Motor neuron (in vitro differentiated cells): ENCODE measurements around the gene MRGPRG. TPM values are rescaled to one million over a fixed set of nuclear protein-coding genes. Genes with fewer than 3 reads are reported as not detected.

Source experiments
- ATAC-seq, 8 experiments: fragments of 200-7000 bp; cut with Tn5 transposase; replicated peaks in 6 of 8; 2 replicates each; pipeline ENCODE4 v1.8.0; 2021; ENCODE audit warnings: mild to moderate bottlenecking in 8 of 8, moderate library complexity in 8 of 8
- H3K27ac ChIP-seq, 2 donors: fragments of 250-450 bp; sonication (Bioruptor Pico); 2 replicates each; pipeline ENCODE4 v1.9.0; 2021; ENCODE audit warnings: antibody characterized with exemption in 2 of 2, mild to moderate bottlenecking in 2 of 2, moderate library complexity in 1 of 2
- H3K4me1 ChIP-seq, 2 donors: fragments of 250-450 bp; sonication (Bioruptor Pico); replicated peaks in 1 of 2; 2 replicates each; pipeline ENCODE4 v1.6.1; 2021; ENCODE audit warnings: antibody characterized with exemption in 2 of 2, mild to moderate bottlenecking in 2 of 2, moderate library complexity in 1 of 2
- H3K4me3 ChIP-seq, 5 donors: fragments of 250-450 bp; sonication (Bioruptor Pico); 2 replicates each; pipeline ENCODE4 v1.9.0; 2021; ENCODE audit warnings: antibody characterized with exemption in 5 of 5, mild to moderate bottlenecking in 5 of 5, moderate library complexity in 4 of 5
- WGBS, 10 experiments: fragments of 450-650 bp; shearing (Covaris generic); methylation state at CpG; one replicate each; pipeline ENCODE4 v1.0.0; 2022; 5-methylcytosine and 5-hydroxymethylcytosine counted together
- in situ Hi-C, 9 experiments: fragments of 400-800 bp; cut with MboI; loops; one replicate each; pipeline ENCODE4 v1.15.0; 2021; ENCODE audit warnings: low sequenced_read_pairs in 9 of 9, low pct_unique_long_range_greater_than_20kb in 2 of 9; ENCODE audit not compliant: unreplicated experiment in 9 of 9
- total RNA-seq, 8 experiments: library from RNA; unstranded; fragments of 300-600 nt; gene quantifications; 2 replicates each; pipeline versions ENCODE4 v1.2.3 to v1.2.4, GENCODE V29; 2022

The MRGPRG gene
- total RNA-seq, 8 experiments from 2014 or later, result 0.41 to 1.4 (median 0.73) TPM; not detected in 5

DNA sequence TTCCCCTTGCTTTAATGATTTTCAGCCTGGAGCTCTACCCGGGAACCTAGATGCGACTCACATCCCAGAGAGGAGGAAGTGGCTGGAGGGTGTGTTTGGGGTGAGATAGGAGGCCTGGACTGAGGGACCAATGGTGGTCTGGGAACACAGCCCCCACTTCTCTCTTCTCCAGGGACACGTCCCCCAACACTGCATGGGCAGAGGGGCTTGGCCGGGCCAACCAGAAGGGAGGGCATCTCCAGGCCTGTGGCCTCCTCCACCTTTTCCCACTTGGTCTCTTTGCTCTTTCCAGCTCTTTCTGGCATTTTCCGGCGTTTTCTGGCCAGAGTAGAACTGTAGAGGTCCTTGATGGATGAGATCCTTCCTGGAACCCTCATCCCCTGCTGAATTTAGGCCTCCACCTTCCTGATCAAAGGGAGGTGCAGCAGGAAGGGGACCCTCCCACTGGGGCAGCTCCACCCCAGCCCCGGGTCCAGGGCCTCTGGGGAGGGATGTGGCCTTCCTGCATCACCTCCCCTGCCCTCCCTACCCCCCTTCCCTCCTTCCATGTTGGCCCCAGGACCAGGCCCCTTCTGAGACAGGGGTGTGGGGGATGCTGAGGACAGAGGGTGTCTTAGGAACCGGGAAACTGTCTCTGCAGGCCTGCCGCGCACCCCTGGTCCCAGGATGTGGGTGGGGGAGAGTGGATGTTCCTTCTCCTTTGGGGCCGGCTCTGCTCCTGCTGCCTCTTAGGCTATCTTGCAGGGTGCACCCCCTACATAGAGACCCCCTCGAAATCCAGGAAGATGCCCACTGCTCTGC is 24.4 kb downstream of the MRGPRG start:
- ATAC-seq, result no peak
- in situ Hi-C loops, result no loop called here
- peaks cover 7 to 13% of the 10 kb centered on the region in 2 donors for H3K4me1 ChIP-seq
- H3K4me3 ChIP-seq, result no peak overlapping the region
- WGBS, 10 experiments, result 40 to 80% (median 68%) methylated on average over 1 to 4 of the region's 12 CpGs; no CpG with 5 or more reads in 5 of the 10 experiments
- no peak overlapping the region for H3K27ac ChIP-seq

DNA sequence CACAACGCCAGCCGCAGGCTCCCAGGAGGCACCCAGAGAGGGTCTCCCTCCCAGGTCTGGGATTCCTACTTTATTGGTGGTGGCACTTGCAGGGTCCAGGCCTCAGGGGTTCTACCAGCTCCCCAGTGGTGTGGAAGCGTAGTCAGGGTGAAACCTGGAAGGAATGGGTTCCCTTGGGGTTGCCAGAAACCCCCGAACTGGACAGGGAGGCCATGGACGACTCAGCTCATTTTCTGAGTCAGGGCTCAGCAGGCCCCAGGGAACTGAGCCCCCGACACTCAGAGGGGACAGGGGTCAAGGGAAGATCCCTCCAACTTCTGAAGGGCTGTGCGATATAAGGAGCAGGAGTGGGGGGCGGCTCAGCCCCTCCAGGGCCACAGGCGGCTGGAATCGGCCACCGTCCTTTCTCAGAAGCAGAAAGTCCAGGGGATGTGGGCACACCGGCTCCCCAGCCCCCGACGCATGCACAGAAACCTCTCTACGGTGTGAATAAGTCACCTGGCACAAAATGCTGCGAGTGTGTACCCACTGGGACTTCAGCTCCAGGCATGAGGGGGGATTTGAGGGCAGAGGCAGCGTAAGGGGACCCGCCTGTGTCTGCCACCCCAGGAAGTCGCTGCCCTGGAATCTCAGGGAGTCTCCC is 25.1 kb downstream of the MRGPRG start:
- WGBS, 10 experiments, result 67 to 100% (median 81%) methylated on average over 1 to 6 of the region's 19 CpGs; no CpG with 5 or more reads in 5 of the 10 experiments
- Histone ChIP-seq H3K4me1 (peaks cover 13 to 20% of the 10 kb centered on the region in 2 donors), H3K4me3 (no peak overlapping the region), H3K27ac (no peak overlapping the region)
- in situ Hi-C loops, result no loop called here
- ATAC-seq, result no peak

DNA sequence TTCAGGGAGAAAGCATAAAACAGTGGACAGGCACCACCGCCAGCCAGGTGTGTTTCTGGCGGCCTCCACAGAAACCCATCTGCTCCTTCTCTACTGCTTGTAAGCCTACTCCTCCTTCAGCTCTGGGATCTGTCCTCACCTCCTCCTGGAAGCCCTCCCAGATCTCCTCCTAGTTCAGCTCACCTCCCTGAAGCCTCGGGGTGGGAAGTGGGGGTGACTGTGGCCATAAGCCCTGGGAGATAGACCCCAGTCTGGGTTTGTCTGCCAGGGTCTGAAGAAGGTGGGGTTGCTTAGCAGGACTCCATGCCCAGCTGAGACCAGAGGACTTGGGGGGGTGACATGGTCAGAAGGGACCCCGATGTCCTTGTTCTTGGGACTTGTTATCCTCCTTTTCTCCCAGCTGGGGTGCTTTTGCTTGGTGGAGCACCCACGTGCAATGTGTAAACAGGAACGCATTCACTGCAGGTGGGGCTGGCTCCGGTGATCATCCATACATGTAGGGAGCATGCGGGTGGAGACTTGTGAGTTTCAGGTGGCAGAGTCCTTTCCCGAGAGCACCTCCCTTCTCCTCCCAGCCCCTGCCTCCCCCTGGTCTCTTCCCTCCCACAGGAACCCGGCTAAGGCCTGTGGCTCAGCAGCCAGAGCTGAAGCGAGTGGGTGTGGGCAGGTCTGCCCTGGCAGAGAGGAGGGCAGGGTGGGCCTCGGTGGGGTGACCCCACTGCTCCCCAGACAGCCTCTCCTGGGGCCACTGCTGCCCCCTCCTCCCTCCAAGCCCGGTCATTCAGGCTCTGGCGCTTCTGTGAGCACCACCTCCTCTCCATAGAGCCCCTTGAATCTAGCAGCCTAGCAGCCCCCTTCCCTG is 25.9 kb downstream of the MRGPRG start:
- H3K4me3 ChIP-seq, result no peak overlapping the region
- no peak for ATAC-seq
- 73 to 100% (median 100%) methylated on average over 1 to 4 of the region's 14 CpGs; no CpG with 5 or more reads in 5 of the 10 experiments for WGBS, 10 experiments
- in situ Hi-C loops, result no loop called here
- H3K4me1 ChIP-seq, result peaks cover 15 to 21% of the 10 kb centered on the region in 2 donors
- no peak overlapping the region for H3K27ac ChIP-seq

DNA sequence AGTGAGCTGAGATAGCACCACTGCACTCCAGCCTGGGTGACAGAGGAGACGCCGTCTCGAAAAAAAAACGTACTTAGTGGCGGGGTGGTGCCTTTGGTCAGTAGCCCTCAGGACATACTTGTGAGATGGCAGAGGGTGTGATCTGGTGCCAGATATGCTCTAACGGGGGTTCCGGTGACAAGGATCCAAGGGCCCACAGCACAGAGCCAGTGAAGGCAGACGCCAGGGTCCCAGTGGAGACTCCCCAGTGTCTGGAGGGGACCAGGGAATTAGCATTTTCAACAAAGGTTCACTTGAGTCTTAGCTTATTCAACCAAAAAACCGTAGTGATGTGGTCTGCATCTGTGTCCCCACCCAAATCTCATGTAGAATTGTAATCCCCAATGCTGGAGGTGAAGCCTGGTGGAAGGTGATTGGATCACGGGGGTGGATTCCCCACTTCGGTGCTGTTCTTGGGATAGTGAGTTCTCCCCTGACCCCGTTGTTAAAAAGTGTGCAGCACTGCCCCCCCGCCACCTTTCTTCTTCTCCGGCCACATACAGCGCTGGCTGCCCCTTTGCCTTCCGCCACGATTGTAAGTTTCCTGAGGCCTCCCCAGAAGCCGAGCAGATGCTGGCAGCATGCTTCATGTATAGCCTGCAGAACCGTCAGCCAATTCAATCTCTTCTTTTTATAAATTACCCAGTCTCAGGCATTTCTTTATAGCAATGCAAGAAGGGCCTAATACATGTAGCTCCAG is 26.9 kb downstream of the MRGPRG start:
- Histone ChIP-seq H3K4me3 (no peak overlapping the region), H3K4me1 (peaks cover 15 to 21% of the 10 kb centered on the region in 2 donors), H3K27ac (no peak overlapping the region)
- no peak for ATAC-seq
- in situ Hi-C loops, result no loop called here
- WGBS, 10 experiments, result 77 to 100% (median 85%) methylated on average over 2 to 12 of the region's 19 CpGs; no CpG with 5 or more reads in 4 of the 10 experiments

DNA sequence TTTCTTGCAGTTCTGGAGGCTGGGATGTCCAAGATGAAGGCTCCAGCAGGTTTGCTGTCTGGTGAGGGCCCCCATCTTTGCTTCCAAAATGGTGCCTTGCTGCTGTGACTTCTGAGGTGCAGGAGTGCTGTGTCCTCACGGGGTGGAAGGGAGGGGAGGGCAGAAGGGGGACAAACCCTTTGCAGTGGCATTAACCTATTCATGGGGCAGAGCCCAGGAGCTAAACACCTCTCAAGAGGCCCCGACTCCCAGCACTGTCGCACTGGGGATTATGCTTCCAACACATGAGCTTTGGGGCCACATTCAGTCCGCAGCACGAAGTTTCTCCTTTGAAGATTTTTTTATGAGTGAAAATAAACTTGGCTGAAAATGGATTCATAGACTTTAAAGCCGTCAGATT is 28.0 kb downstream of the MRGPRG start:
- WGBS, 10 experiments, result 40 to 100% (median 68%) methylated on average over 1 to 6 of the region's 6 CpGs; no CpG with 5 or more reads in 5 of the 10 experiments
- no peak for ATAC-seq
- in situ Hi-C loops, result no loop called here
- Histone ChIP-seq H3K27ac (no peak overlapping the region), H3K4me3 (no peak overlapping the region), H3K4me1 (peaks cover 15 to 20% of the 10 kb centered on the region in 2 donors)

DNA sequence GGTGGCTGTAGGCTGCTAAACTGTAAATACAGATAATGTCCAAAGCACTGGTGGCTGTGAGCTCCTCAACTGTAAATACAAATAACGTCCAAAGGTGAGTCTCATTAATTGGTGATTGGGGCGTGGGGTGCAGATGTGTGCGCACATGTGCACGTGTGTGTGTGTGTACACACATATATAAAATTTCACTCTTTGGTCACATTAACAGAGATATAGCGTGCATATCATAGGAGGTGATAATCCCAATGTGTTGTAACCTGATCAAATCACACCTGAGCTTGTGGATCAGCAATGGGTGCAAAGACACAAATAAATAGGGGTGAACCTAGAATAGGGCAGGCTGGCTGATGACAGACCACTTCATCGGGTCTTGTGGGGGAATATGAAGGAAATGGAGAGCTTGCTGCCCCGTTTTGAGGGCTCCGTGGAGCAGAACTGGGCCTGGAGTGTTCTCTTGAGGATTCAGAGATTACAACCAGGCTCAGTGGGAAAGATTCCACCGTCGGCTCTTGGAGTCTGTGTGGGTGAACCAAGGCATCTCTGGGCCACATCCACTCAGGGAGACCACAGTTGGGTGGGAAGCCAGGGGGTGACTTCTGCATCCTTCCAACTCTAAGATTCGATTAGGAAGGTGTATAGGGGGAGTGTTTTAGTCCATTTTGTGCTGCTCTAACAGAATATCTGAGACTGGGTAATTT is 28.6 kb downstream of the MRGPRG start:
- peak overlapping the region in 1 of 2 donors; percentile 3 for H3K27ac ChIP-seq
- peaks cover 15 to 17% of the 10 kb centered on the region in 2 donors for H3K4me1 ChIP-seq
- in situ Hi-C loops, result no loop called here
- ATAC-seq, result no peak
- no peak overlapping the region for H3K4me3 ChIP-seq
- 57 to 100% (median 82%) methylated on average over 1 to 6 of the region's 11 CpGs; no CpG with 5 or more reads in 2 of the 10 experiments for WGBS, 10 experiments

DNA sequence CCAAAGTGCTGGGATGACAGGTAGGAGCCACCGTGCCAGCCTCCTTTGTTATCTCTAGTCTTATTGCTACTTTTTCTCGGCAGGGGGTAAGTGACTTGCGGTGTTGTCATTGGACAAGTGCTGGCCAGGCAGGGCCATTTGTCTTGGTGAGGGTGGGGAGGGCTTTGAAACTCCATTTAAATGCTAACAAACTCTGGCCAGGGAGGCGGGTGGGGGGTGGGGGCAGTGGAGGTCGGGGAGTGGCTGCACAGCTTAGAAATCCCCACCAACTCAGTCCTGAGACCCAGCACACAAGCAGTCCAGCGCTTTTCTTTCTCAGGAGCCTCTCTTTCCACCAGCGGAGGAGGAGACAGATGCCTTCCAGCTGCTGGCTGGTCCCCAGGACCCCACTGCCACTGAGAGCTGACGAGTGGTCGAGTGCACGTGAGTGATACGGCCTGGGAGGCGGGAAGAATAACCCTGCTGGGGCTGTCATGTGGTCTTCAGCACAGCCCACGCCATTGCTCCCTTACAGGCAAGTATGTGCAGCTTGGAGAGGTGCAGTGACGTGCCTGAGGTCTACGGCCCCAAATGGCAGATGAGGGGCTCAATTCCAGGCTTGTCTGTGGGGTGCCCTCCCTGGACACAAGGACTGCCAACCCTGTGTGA is 29.3 kb downstream of the MRGPRG start:
- H3K4me1 ChIP-seq, result peaks cover 15 to 17% of the 10 kb centered on the region in 2 donors
- in situ Hi-C loops, result no loop called here
- H3K4me3 ChIP-seq, result no peak overlapping the region
- H3K27ac ChIP-seq, result peak overlapping the region in 1 of 2 donors; percentile 3
- WGBS, 10 experiments, result 25 to 100% (median 50%) methylated on average over 1 to 5 of the region's 15 CpGs; no CpG with 5 or more reads in 5 of the 10 experiments
- ATAC-seq, result peak in 5 of 8 experiments; percentile 62 to 91 (median 89)

DNA sequence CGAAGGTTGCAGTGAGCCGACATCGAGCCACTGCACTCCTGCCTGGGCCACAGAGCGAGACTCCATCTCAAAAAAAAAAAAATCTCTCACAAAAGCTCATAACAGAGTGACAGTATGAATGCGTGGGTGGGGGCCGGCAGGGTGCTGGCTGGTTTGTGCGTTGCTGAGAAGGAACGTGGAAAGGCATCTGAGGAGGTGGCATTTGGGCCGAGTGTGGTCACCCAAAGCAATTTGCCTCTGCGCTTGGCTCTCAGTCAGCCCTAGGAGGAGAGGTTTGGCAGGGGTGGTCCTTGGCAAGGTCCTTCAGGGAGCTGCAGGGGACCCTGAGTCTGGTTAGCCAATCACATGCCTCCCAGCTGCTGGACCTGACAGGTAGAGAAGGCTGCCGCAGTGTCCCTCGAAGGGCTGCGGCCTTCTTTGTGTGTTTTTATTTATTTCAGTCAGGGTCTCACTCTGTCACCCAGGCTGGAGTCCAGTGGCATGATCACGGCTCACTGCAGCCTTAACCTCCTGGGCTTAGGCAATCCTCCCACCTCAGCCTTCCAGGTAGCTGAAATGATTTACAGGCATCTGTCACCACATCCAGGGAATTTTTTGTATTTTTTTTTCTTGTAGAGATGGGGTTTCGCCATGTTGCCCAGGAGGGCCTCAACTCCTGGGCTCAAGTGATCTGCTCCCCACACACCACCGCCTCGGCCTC is 30.0 kb downstream of the MRGPRG start:
- WGBS, 10 experiments, result 58 to 85% (median 75%) methylated on average over 1 to 14 of the region's 17 CpGs; no CpG with 5 or more reads in 3 of the 10 experiments
- peak in 2 of 8 experiments; percentile 9 to 24 for ATAC-seq
- in situ Hi-C loops, result no loop called here
- Histone ChIP-seq H3K4me3 (no peak overlapping the region), H3K27ac (no peak overlapping the region), H3K4me1 (peaks cover 13 to 16% of the 10 kb centered on the region in 2 donors)

DNA sequence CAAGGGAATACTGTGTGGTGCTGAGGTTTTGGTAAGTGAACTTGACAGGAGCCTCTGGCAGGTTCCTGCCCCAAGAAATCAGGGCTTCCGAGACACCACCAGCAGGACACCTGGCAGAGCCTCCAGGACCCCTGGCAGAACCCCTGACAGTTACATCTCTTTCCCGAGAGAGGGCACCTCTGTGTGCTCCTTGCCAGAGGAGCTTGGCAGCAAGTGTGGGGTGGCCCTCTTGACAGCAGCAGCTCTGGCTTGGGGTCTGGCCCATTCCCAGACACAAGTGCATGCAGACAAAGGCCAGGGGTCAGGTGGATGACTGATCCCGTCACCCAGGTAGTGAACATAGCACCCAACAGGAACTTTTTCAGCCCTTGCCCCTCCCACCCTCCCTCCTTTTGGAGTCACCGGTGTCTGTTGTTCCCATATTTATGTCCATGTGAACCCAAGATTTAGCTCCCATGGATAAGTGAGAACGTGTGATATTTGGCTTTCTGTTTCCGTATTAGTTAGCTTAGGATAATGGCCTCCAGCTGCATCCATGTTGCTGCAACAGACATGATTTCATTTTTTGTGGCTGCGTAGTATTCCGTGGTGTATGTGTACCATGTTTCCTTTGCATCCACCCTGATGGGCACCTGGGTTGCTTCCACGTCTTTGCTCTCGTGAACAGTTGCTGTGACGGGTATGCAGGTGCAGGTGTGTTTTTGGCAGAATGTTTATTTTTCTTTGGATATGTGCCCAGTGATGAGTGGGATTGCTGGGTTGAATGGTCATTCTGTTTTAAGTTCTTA is 32.3 kb downstream of the MRGPRG start:
- in situ Hi-C loops, result no loop called here
- Histone ChIP-seq H3K4me1 (peaks cover 8 to 12% of the 10 kb centered on the region in 2 donors), H3K27ac (no peak overlapping the region), H3K4me3 (no peak overlapping the region)
- WGBS, 10 experiments, result 30 to 100% (median 60%) methylated on average over 1 to 5 of the region's 11 CpGs; no CpG with 5 or more reads in 5 of the 10 experiments
- ATAC-seq, result no peak

DNA sequence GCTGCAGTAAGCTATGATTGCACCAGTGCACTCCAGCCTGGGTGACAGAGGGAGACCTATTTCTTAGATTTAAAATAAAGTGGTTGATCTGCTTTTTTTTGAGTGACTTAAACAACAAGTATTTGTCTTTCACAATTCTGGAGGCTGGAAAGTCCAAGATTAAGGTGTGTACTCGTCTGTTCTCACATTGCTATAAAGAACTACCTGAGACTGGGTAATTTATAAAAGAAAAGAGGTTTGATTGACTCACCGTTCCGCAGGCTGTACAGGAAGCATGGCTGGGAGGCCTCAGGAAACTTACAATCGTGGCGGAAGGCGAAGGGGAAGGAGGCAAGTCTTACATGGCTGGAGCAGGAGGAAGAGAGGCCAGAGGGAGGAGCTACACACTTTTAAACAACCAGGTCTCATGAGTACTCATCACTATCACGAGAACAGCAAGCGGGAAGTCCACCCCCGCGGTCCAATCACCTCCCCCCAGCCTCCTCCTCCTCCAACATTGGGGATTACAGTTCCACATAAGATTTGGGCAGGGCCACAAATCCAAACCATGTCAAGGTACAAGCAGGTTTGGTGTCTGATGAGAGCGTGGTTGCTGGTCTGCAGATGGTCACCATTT is 33.8 kb downstream of the MRGPRG start:
- in situ Hi-C loops, result no loop called here
- WGBS, 10 experiments, result 20 to 90% (median 80%) methylated on average over 1 to 6 of the region's 11 CpGs; no CpG with 5 or more reads in 1 of the 10 experiments
- Histone ChIP-seq H3K4me1 (peaks cover 8 to 12% of the 10 kb centered on the region in 2 donors), H3K27ac (no peak overlapping the region), H3K4me3 (no peak overlapping the region)
- ATAC-seq, result no peak
